HEK293 (cell line): ENCODE results near the gene METTL23.
A peak's percentile ranks its signal among the peaks of the same experiment; 100 is the strongest.

ENCODE experiments used
- ATF2 ChIP-seq: fragments of 450-650 bp; formaldehyde crosslinking; IDR thresholded peaks from 2 replicates; pipeline ENCODE4 v1.5.1; 2016; ENCODE audit warnings: missing biosample characterization, missing genetic modification characterization, low read depth
- GLI4 ChIP-seq: fragments of 450-650 bp; formaldehyde crosslinking; IDR thresholded peaks from 2 replicates; pipeline ENCODE4 v1.5.1; 2016; ENCODE audit warnings: missing biosample characterization, missing genetic modification characterization
- SCRT2 ChIP-seq: fragments of 450-650 bp; formaldehyde crosslinking; IDR thresholded peaks from 2 replicates; pipeline ENCODE4 v1.5.1; 2016; ENCODE audit warnings: missing biosample characterization, missing genetic modification characterization
- YY2 ChIP-seq: fragments of 450-650 bp; formaldehyde crosslinking; IDR thresholded peaks from 2 replicates; pipeline ENCODE4 v1.5.1; 2016; ENCODE audit warnings: missing biosample characterization, missing genetic modification characterization
- ZNF133 ChIP-seq: fragments of 450-650 bp; formaldehyde crosslinking; IDR thresholded peaks from 2 replicates; pipeline ENCODE4 v1.5.1; 2016; ENCODE audit warnings: missing biosample characterization, missing genetic modification characterization
- ZNF174 ChIP-seq: fragments of 450-650 bp; formaldehyde crosslinking; IDR thresholded peaks from 2 replicates; pipeline ENCODE4 v1.5.0; 2017; ENCODE audit warnings: missing biosample characterization, mild to moderate bottlenecking, missing genetic modification characterization
- ZNF214 ChIP-seq: fragments of 450-650 bp; formaldehyde crosslinking; IDR thresholded peaks from 2 replicates; pipeline ENCODE4 v1.5.1; 2017; ENCODE audit warnings: missing biosample characterization, mild to moderate bottlenecking, missing genetic modification characterization, borderline replicate concordance
- ZNF324 ChIP-seq: fragments of 450-650 bp; formaldehyde crosslinking; IDR thresholded peaks from 2 replicates; pipeline ENCODE4 v1.5.1; 2016; ENCODE audit warnings: missing biosample characterization, missing genetic modification characterization
- ZNF37A ChIP-seq: fragments of 450-650 bp; IDR thresholded peaks from 2 replicates; pipeline ENCODE4 v1.5.1; 2018; ENCODE audit warnings: missing biosample characterization, missing genetic modification characterization
- ZNF394 ChIP-seq: fragments of 450-650 bp; formaldehyde crosslinking; IDR thresholded peaks from 2 replicates; pipeline ENCODE4 v1.5.1; 2016; ENCODE audit warnings: missing biosample characterization, missing genetic modification characterization, mild to moderate bottlenecking, moderate library complexity, borderline replicate concordance
- ZNF398 ChIP-seq: fragments of 450-650 bp; formaldehyde crosslinking; IDR thresholded peaks from 2 replicates; pipeline ENCODE4 v1.5.1; 2017; ENCODE audit warnings: missing biosample characterization, missing genetic modification characterization
- ZNF449 ChIP-seq: fragments of 450-650 bp; formaldehyde crosslinking; IDR thresholded peaks from 2 replicates; pipeline ENCODE4 v1.5.1; 2017; ENCODE audit warnings: missing biosample characterization, mild to moderate bottlenecking, missing genetic modification characterization, moderate library complexity
- ZNF501 ChIP-seq: fragments of 450-650 bp; formaldehyde crosslinking; IDR thresholded peaks from 2 replicates; pipeline ENCODE4 v1.5.1; 2016; ENCODE audit warnings: missing biosample characterization, missing genetic modification characterization
- ZNF518A ChIP-seq: fragments of 450-650 bp; formaldehyde crosslinking; conservative IDR thresholded peaks from 2 replicates; pipeline ENCODE4 v1.5.1; 2016; ENCODE audit warnings: low read depth, missing biosample characterization, missing genetic modification characterization
- ZNF600 ChIP-seq: fragments of 450-650 bp; formaldehyde crosslinking; IDR thresholded peaks from 2 replicates; pipeline ENCODE4 v1.5.1; 2016; ENCODE audit warnings: missing biosample characterization, missing genetic modification characterization
- ZNF639 ChIP-seq: fragments of 450-650 bp; formaldehyde crosslinking; IDR thresholded peaks from 2 replicates; pipeline ENCODE4 v1.5.1; 2016; ENCODE audit warnings: missing biosample characterization, missing genetic modification characterization
- ZNF785 ChIP-seq: fragments of 450-650 bp; formaldehyde crosslinking; IDR thresholded peaks from 2 replicates; pipeline ENCODE4 v1.5.1; 2016; ENCODE audit warnings: missing biosample characterization, missing genetic modification characterization
- TF ChIP-seq, protein P1 (sequence below): fragments of 450-650 bp; formaldehyde crosslinking; IDR thresholded peaks from 2 replicates; pipeline ENCODE4 v1.5.1; 2016; ENCODE audit warnings: missing biosample characterization, missing genetic modification characterization
- TF ChIP-seq, protein P2 (sequence below): fragments of 450-650 bp; formaldehyde crosslinking; IDR thresholded peaks from 2 replicates; pipeline ENCODE4; 2016; ENCODE audit warnings: missing biosample characterization, missing genetic modification characterization
- TF ChIP-seq, protein P3 (sequence below): fragments of 450-650 bp; formaldehyde crosslinking; IDR thresholded peaks from 2 replicates; pipeline ENCODE4 v1.5.1; 2016; ENCODE audit warnings: missing biosample characterization, missing genetic modification characterization

METTL23 gene

GRCh38 chr17:76709077-76709950, 17.3 kb upstream of the METTL23 start (continued):
- TF ChIP-seq SCRT2 (tag by site-specific recombination) (no peak), ZNF639 (no peak; the same call in 1 of the 2 replicates), ZNF174 (tag by site-specific recombination) (no peak), ZNF501 (tag by site-specific recombination) (peak; percentile 57; the same call in 1 of the 2 replicates), ZNF133 (tag by site-specific recombination) (no peak), ZNF398 (tag by site-specific recombination) (peak; percentile 98), ZNF394 (tag by site-specific recombination) (peak; percentile 56; the same call in 1 of the 2 replicates), ZNF324 (tag by site-specific recombination) (peak; percentile 29; the same call in 1 of the 2 replicates), GLI4 (tag by site-specific recombination) (no peak), ZNF785 (no peak), YY2 (no peak), ZNF518A (tag by site-specific recombination) (no peak), ZNF214 (no peak), ZNF37A (tag by site-specific recombination) (no peak), ZNF600 (tag by site-specific recombination) (peak; percentile 97), ATF2 (no peak), ZNF449 (tag by site-specific recombination) (peak; percentile 23; the same call in 1 of the 2 replicates)
- TF ChIP-seq, protein P1, sequence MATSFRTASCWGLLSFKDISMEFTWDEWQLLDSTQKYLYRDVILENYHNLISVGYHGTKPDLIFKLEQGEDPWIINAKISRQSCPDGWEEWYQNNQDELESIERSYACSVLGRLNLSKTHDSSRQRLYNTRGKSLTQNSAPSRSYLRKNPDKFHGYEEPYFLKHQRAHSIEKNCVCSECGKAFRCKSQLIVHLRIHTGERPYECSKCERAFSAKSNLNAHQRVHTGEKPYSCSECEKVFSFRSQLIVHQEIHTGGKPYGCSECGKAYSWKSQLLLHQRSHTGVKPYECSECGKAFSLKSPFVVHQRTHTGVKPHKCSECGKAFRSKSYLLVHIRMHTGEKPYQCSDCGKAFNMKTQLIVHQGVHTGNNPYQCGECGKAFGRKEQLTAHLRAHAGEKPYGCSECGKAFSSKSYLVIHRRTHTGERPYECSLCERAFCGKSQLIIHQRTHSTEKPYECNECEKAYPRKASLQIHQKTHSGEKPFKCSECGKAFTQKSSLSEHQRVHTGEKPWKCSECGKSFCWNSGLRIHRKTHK = no peak
- TF ChIP-seq, protein P2, sequence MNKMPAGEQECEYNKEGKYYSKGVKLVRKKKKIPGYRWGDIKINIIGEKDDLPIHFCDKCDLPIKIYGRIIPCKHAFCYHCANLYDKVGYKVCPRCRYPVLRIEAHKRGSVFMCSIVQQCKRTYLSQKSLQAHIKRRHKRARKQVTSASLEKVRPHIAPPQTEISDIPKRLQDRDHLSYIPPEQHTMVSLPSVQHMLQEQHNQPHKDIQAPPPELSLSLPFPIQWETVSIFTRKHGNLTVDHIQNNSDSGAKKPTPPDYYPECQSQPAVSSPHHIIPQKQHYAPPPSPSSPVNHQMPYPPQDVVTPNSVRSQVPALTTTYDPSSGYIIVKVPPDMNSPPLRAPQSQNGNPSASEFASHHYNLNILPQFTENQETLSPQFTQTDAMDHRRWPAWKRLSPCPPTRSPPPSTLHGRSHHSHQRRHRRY (tag by site-specific recombination) = no peak
- TF ChIP-seq, protein P3, sequence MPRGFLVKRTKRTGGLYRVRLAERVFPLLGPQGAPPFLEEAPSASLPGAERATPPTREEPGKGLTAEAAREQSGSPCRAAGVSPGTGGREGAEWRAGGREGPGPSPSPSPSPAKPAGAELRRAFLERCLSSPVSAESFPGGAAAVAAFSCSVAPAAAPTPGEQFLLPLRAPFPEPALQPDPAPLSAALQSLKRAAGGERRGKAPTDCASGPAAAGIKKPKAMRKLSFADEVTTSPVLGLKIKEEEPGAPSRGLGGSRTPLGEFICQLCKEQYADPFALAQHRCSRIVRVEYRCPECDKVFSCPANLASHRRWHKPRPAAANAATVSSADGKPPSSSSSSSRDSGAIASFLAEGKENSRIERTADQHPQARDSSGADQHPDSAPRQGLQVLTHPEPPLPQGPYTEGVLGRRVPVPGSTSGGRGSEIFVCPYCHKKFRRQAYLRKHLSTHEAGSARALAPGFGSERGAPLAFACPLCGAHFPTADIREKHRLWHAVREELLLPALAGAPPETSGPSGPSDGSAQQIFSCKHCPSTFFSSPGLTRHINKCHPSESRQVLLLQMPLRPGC = peak; percentile 79
